NCI-H1048 (cell line): Measurements from ENCODE around the gene TRA2A.
"Not testable (repeated sequence)": the region's sequence is repeated elsewhere in the genome, so short reads cannot be mapped to it uniquely, and the experiment has no call there.

Source experiments
- DNase-seq: peaks from one replicate; lab custom pipeline; 2025; lab: John Stamatoyannopoulos, UW

The TRA2A gene

GRCh38 chr7:23494009-23494408 lies 37.8 kb downstream of the TRA2A start:
- DNase-seq, result no peak

- DNase-seq, result no peak
These were observed 40.3 kb downstream of the TRA2A start for GRCh38 chr7:23491502-23491901.

- no peak for DNase-seq
These were observed 41.2 kb downstream of the TRA2A start for GRCh38 chr7:23490357-23491135.

- not testable (repeated sequence) for DNase-seq
These were observed 43.1 kb downstream of the TRA2A start for GRCh38 chr7:23488714-23489113.

- DNase-seq, result no peak
These were observed 44.1 kb downstream of the TRA2A start for GRCh38 chr7:23487670-23488069.

- no peak for DNase-seq
These were observed 45.6 kb downstream of the TRA2A start for GRCh38 chr7:23486002-23486773.

DNA sequence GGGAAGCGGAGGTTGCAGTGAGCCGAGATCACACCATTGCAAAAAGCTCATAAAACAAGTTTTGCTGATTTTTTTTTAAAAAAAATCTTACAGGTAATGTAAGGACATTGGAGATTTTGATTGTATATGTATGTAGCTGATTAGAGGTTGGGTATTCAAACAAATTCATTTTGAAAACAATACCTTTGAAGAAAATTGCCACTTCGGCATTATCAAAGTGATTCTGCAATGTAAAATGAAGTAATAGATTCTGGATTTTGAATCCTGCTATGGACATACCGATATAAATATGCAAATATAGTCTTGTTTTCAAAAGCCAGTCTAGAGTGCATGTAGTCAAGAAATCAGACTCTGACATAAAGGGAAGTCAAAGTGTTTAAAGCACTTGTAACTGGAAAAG lies 49.1 kb downstream of the TRA2A start:
- no peak for DNase-seq

- no peak for DNase-seq
These were observed 53.6 kb downstream of the TRA2A start for GRCh38 chr7:23477962-23478866.

GRCh38 chr7:23477157-23477499 lies 54.7 kb downstream of the TRA2A start:
- no peak for DNase-seq

DNA sequence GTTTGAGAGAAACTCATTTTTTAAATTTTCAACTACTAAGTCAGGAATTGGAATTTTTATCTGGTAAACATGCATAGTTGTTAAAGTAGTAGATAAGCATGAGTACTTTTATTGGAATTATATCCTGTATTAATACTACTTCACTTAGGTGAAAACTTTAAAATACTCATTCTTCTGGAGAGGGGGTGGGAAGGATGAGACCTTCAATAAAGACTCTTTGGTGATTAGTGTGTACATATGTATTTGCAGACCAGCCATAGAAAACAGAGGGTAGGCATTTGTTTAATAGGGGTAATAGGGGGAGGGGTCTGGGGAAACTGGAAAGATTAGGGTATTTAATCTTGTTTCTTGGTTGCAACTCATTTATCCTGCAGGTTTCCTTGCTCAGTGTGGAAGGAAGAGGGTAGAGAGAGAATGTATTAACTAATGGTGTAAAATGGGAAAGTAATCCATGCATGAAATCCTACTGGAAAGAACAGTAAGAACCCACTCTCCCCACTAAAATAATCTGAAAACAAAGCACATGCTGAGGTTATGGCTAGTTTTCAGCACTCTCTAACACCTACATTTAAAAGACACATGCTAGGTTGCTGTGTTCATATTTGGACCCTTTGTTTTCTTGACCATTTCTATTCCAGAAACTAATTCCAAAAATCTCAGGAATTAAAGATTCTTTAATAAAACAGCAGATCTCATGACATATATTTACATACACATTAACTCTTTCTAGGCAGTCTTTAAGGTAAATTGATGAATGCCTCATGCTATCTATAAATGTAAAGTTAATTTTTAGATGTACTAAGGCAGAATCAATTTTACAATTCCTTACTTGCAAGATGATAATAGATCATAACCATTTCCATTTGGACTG lies 55.3 kb downstream of the TRA2A start:
- no peak for DNase-seq

DNA sequence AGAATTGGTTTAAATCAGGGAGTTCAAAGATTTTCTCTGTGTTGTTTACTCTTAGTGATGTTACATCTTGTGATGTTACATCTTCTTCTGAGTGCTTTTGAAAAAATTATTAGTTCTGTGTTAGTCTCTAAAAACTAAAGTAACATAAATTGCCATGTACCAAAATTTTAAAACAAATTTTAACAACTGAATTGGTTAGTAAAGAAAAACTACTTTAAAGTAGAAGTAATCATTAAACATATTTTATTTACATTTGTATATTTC lies 56.3 kb downstream of the TRA2A start:
- no peak for DNase-seq

DNA sequence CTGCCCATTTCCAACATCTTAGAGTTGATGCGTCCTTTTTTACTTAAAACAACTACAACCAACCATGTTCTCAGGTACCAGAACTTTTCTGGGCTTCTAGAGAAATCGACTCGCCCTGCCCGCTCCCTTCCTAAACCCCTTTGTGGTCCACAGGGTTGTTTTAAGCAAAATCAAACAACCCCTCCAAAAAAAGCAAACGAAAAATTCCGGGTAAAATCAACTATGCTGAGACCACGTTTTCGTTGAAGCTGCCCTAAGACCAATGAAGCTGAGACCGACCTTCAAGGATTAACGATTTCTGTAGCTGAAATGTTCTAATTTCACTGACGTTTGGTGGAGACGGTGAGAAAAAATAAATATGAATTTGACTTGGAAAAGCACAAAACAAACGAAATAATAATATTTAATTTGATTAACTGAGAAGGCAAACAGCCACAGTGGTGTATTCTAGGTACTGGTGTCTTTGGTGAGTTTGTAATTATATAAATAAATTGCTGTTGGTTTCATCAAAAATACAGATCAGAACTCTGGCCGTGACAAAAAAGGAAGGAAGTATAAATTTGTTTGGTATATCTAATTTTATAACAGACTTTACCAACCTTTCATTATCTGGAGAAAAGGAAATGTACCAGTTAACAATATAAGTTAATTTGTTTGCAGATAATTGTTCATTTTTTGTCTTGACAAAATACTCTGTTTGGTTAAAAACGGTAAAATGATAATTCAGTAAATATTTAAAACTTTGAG lies 56.8 kb downstream of the TRA2A start:
- no peak for DNase-seq

- peak; percentile 84 for DNase-seq
These were observed 57.5 kb downstream of the TRA2A start for GRCh38 chr7:23474094-23474828.

DNA sequence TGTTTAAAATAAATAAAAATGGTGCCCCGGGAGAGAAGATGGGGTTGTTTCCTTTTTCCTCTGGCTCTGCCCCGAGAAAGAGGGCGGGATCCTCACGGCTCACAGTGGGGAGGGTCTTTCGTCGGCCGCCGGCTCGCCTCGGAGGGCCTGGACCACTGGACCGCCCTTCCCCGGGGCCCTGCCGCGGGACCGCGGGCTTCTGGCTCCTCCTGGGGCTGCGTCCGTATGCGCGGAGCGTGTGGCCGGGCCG lies 58.0 kb downstream of the TRA2A start:
- no peak for DNase-seq

DNA sequence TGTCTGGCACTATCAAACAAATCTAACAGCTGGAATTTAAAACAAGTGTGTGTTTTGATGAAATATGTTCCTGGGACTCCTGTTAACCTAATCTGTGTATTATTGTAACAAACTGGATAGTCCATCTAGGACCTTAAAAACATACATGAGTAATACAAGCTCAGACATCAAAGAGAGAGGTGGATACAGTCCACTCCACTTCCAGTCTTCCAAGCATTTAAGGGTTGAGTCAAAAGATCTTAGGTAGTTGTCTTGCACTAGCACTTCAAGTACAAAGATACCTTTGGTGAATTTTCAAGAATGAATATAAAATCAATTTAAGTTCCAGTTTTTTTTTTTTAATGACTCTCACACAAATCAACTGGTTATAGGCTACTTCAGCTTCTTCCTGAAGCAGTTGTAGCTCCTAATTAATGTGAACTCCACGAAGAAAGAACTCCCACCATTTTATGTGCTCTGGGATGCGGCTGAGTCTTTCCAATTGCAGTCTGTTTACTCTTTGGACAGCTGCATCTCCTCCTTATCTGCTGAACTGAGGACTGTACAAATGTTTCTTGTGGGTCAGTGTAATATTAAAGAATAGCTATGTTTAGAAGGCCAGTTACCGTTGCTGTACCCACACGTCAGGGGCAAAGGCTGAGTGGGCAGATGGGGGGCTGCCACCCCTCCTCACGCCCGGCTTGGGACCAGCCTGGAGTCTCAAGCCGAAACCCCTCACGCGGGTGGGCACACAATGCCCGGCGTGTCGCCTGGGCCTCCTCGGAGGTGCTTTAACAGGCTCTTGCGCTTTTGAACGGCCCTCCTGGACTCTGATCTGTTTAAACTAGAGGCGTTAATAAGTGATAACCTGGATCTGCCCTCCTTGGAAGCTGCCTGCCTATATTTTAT lies 58.6 kb downstream of the TRA2A start:
- DNase-seq, result no peak

DNA sequence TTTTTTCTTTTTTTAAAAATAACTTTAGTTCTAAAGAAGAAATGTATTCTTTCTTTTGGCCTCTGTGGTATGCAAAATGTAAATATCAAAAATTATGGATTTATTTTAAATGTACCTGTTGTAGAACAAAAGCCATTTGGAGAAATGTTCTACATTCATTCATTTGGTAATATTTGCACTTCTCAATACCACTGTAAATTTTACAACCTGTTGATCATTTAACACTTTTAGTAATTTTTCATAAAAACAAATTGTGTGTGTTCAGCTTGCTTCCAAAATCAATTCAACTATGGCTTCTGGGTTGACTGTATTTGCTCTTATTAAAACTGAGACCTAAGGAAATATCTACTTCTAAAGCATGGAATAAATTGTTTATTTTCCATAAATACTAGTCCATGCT lies 59.2 kb downstream of the TRA2A start:
- no peak for DNase-seq

DNA sequence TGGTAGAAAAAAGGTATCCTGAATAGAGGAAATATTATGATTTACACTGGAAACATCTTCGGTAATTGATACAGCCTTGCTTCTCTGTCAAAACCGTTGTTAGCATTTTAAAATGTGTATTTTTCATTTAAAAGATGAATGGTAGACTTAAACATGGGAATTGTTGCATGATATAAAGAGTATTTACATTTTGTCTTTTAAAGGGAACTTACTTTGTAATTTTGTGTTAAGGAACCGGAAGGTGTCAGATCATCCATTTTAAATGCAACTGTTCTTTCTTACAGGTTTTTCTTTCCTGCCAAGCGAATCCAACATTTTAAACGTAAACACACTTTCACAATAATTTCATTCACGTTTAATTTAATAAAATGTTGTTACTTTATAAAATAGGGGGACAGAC lies 59.7 kb downstream of the TRA2A start:
- DNase-seq, result no peak

GRCh38 chr7:23471106-23471859 lies 60.5 kb downstream of the TRA2A start:
- DNase-seq, result no peak
